ENCODE measurements around the gene SLF1.
A peak's percentile ranks its signal among the peaks of the same experiment; 100 is the strongest.

The SLF1 gene

GRCh38 chr5:94675965-94676618, 57.6 kb downstream of the SLF1 start:
- ATAC-seq (ENCODE audit: low read depth) (no peak), DNase-seq (ENCODE audit: low spot score in 2 of 2) (no peak)
- no peaks in the 10 kb centered on the region for H3K9me3 Mint-ChIP-seq
- no peak overlapping the region for H3K27ac Mint-ChIP-seq
- H3K4me1 Mint-ChIP-seq, result peaks cover 2% of the 10 kb centered on the region
- H3K36me3 Mint-ChIP-seq, result peaks cover 9% of the 10 kb centered on the region
- no peak overlapping the region for H3K4me3 Mint-ChIP-seq
- H3K27me3 Mint-ChIP-seq, result no peaks in the 10 kb centered on the region

GRCh38 chr5:94682814-94683520, 64.5 kb downstream of the SLF1 start:
- DNase-seq (ENCODE audit: low spot score in 2 of 2) (no peak), ATAC-seq (ENCODE audit: low read depth) (no peak)
- H3K27ac Mint-ChIP-seq, result no peak overlapping the region
- no peaks in the 10 kb centered on the region for H3K9me3 Mint-ChIP-seq
- H3K36me3 Mint-ChIP-seq, result peaks cover 8% of the 10 kb centered on the region
- no peaks in the 10 kb centered on the region for H3K27me3 Mint-ChIP-seq
- H3K4me1 Mint-ChIP-seq, result no peaks in the 10 kb centered on the region
- no peak overlapping the region for H3K4me3 Mint-ChIP-seq

DNA sequence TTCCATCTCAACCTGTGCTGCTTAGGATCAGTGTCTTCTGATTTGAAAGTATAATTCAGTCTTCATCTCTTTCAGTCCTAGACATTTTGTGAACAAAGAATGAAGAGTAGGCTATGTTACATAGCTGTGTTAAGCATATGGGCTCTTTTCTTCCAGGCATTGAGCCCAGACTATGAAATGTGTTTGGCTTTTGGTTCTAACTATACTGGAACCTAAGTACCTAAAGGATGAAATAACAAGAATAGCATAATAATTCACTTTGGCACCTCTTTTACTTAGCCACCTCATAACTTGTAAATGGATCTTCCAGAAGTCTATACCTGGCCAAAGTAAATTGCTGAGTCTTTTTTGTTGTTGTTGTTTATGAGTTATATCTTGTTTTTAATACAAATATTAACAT, 71.4 kb downstream of the SLF1 start:
- Mint-ChIP-seq H3K4me3 (no peak overlapping the region), H3K27ac (no peak overlapping the region)

GRCh38 chr5:94690778-94691177, 72.3 kb downstream of the SLF1 start:
- Mint-ChIP-seq H3K27ac (no peak overlapping the region), H3K4me1 (no peaks in the 10 kb centered on the region), H3K36me3 (peaks cover 15% of the 10 kb centered on the region), H3K27me3 (no peaks in the 10 kb centered on the region), H3K9me3 (no peaks in the 10 kb centered on the region), H3K4me3 (no peak overlapping the region)
- ATAC-seq (ENCODE audit: low read depth), result no peak
- DNase-seq (ENCODE audit: low spot score in 2 of 2), result no peak

More for the DNA sequence above, 71.4 kb downstream of the SLF1 start:
- Mint-ChIP-seq H3K4me1 (no peaks in the 10 kb centered on the region), H3K36me3 (peaks cover 16% of the 10 kb centered on the region), H3K9me3 (no peaks in the 10 kb centered on the region), H3K27me3 (no peaks in the 10 kb centered on the region)
- DNase-seq (ENCODE audit: low spot score in 2 of 2), result no peak
- no peak for ATAC-seq (ENCODE audit: low read depth)

DNA sequence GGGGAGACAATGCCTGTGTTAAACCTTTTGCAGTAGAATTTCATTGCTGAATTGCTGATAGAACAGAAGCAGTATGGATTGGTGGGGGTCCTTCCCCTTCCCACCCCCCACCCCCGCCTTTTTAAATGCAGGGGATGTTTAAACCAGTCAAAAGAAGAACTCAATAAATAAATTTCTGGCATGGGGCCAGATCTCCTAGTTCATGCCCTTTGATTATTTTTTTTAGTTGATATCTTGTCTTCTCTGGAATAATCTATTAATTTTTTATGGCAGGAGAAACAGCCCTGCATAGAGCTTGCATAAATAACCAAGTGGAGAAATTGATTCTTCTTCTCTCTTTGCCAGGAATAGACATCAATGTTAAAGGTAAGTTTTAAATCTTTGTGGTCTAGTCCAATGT, 72.8 kb downstream of the SLF1 start:
- no peaks in the 10 kb centered on the region for H3K9me3 Mint-ChIP-seq
- H3K36me3 Mint-ChIP-seq, result peaks cover 13% of the 10 kb centered on the region
- no peaks in the 10 kb centered on the region for H3K27me3 Mint-ChIP-seq
- H3K4me3 Mint-ChIP-seq, result no peak overlapping the region
- DNase-seq (ENCODE audit: low spot score in 2 of 2) (no peak), ATAC-seq (ENCODE audit: low read depth) (no peak)
- no peaks in the 10 kb centered on the region for H3K4me1 Mint-ChIP-seq
- no peak overlapping the region for H3K27ac Mint-ChIP-seq

GRCh38 chr5:94691949-94692348, 73.5 kb downstream of the SLF1 start:
- no peak for DNase-seq (ENCODE audit: low spot score in 2 of 2)
- no peaks in the 10 kb centered on the region for H3K4me1 Mint-ChIP-seq

DNA sequence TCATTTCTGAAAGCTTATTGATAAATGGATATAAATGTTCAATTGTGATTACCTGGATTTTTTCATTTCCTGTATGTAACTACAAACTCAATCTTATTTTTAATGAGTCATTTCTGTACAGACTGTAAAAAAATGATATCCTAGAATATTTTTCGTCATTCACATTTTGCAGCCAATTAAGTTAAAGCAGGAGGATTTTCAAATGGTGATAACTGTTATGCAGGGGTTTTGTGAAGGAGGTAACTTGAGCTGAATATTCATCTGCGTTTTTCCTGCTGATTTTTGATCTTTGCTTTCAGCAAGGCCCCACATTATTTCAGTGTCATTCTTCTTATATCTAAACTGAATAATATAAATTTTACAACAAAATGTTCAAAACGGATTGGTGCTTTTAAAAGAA, 74.1 kb downstream of the SLF1 start:
- ATAC-seq (ENCODE audit: low read depth), result no peak
- DNase-seq (ENCODE audit: low spot score in 2 of 2), result no peak
- H3K36me3 Mint-ChIP-seq, result peaks cover 11% of the 10 kb centered on the region
- H3K27me3 Mint-ChIP-seq, result no peaks in the 10 kb centered on the region
- no peaks in the 10 kb centered on the region for H3K9me3 Mint-ChIP-seq
- no peaks in the 10 kb centered on the region for H3K4me1 Mint-ChIP-seq
- no peak overlapping the region for H3K4me3 Mint-ChIP-seq
- no peak overlapping the region for H3K27ac Mint-ChIP-seq

More at GRCh38 chr5:94691949-94692348, 73.5 kb downstream of the SLF1 start:
- no peak for ATAC-seq (ENCODE audit: low read depth)
- Mint-ChIP-seq H3K27me3 (no peaks in the 10 kb centered on the region), H3K27ac (no peak overlapping the region), H3K4me3 (no peak overlapping the region), H3K9me3 (no peaks in the 10 kb centered on the region), H3K36me3 (peaks cover 13% of the 10 kb centered on the region)

DNA sequence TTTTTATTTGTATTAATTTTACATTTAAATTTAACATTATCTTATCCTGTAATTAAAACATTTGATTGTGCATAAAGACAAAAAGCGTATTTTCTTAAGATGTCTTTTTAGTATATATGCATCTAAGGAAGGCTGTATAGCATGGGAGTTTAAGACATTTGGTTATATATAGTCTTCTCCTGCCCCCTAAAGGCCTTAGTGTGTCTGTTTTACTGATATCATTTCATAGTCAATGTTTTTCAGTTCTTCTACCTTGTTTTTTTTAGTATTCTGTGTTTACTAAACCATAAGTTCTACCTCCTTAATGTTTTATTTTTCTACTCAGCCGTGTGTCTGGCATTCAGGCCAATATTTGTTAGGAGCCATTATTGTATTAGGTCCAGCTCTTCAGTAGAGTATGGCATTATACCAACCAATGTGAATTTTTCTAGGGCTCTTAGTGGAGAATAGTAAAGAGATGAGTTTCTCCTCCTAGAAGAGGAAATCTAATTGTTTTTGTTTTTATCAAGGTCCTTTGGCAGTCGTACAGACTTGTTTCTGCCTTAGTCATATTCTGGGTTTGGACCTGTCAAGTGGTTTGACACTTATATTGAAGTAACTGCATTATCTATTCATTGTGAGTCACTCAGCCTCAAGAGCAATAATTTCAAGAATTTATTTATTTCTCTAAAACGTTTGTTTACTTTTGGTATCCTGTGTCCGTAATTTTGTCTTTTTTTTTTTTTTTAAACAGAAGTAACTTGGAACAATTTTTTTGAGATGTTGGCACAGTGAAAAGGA, 74.8 kb downstream of the SLF1 start:
- H3K9me3 Mint-ChIP-seq, result no peaks in the 10 kb centered on the region
- no peak overlapping the region for H3K27ac Mint-ChIP-seq
- no peak overlapping the region for H3K4me3 Mint-ChIP-seq
- no peaks in the 10 kb centered on the region for H3K27me3 Mint-ChIP-seq
- ATAC-seq (ENCODE audit: low read depth), result peak; percentile 51
- peak in 1 of 2 donors; percentile 4 for DNase-seq (ENCODE audit: low spot score in 2 of 2)
- H3K4me1 Mint-ChIP-seq, result no peaks in the 10 kb centered on the region
- peaks cover 11% of the 10 kb centered on the region for H3K36me3 Mint-ChIP-seq

DNA sequence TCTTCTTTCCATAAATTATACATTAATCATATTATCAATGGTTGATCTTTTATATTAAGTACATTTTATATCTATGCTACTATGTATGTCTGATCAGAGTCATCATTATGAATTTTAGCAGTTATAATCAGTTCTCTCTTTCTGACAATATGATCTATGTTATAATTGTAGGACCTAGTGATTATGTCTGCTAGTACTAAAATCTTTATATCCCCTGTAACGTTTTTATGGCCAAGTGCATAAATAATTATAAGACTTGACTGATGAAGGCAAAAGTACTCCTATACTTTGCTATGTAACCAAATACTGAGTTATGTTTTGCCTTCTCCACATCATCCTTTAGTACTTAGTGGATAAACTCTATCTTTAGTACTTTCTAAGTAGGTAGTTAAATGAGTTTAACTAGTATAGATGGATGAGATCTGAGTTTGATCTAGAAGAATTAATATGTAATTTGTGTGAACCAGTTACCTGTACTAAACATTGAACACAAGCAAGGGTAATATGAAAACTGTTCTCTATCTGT, 75.4 kb downstream of the SLF1 start:
- Mint-ChIP-seq H3K4me1 (no peaks in the 10 kb centered on the region), H3K4me3 (no peak overlapping the region), H3K36me3 (peaks cover 11% of the 10 kb centered on the region), H3K27ac (no peak overlapping the region), H3K9me3 (no peaks in the 10 kb centered on the region), H3K27me3 (no peaks in the 10 kb centered on the region)
- no peak for ATAC-seq (ENCODE audit: low read depth)
- DNase-seq (ENCODE audit: low spot score in 2 of 2), result no peak

- ATAC-seq (ENCODE audit: low read depth) (no peak), DNase-seq (ENCODE audit: low spot score in 2 of 2) (no peak)
- H3K4me1 Mint-ChIP-seq, result no peaks in the 10 kb centered on the region
- H3K9me3 Mint-ChIP-seq, result no peaks in the 10 kb centered on the region
- H3K27me3 Mint-ChIP-seq, result no peaks in the 10 kb centered on the region
- peaks cover 10% of the 10 kb centered on the region for H3K36me3 Mint-ChIP-seq
- H3K4me3 Mint-ChIP-seq, result no peak overlapping the region
- no peak overlapping the region for H3K27ac Mint-ChIP-seq
Observed at GRCh38 chr5:94694671-94695070, 76.2 kb downstream of the SLF1 start.

DNA sequence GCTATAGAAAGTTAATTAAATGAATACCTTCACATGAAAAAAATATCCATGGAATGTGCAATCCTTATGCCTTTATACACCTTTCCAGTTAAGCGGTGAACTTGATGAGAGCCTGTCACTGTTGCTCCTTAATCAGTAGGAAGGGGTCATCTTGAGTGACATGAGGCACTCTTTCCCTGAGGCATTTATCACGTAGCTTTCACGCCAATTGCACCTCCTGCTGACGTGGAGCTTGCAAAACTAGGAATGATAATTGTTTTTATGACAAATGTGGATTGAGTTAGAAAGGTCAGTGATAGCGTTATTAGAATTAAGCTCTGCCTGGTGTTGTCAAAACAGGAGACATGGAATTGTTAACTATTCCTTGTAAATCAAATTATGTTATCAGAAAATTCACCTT, 79.7 kb downstream of the SLF1 start:
- no peak for ATAC-seq (ENCODE audit: low read depth)
- DNase-seq (ENCODE audit: low spot score in 2 of 2), result no peak
- Mint-ChIP-seq H3K36me3 (no peaks in the 10 kb centered on the region), H3K4me1 (peaks cover 5% of the 10 kb centered on the region), H3K27ac (no peak overlapping the region), H3K9me3 (no peaks in the 10 kb centered on the region), H3K27me3 (no peaks in the 10 kb centered on the region), H3K4me3 (no peak overlapping the region)

DNA sequence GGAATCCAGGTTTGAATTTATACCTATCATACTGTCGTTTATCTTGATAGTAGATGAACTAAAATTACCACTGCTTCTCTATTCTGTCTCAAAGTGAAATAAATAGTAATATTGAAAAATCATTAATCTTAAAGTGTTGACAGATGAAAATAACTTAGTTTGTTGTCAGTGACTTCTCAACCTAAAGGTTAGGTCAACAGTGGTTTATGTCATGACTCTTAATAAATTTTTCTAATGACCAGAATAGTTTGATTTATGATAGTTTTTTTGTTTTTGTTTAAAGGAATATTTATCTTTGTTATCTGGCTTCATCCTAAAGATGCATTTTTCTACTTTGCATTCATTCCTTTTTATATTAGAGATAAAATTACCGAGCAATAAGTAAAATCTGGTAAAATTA, 81.1 kb downstream of the SLF1 start:
- Mint-ChIP-seq H3K27ac (no peak overlapping the region), H3K4me3 (no peak overlapping the region)

GRCh38 chr5:94700592-94700991, 82.1 kb downstream of the SLF1 start:
- ATAC-seq (ENCODE audit: low read depth), result no peak

More for the DNA sequence above, 81.1 kb downstream of the SLF1 start:
- H3K4me1 Mint-ChIP-seq, result peaks cover 5% of the 10 kb centered on the region
- ATAC-seq (ENCODE audit: low read depth) (no peak), DNase-seq (ENCODE audit: low spot score in 2 of 2) (no peak)
- no peaks in the 10 kb centered on the region for H3K36me3 Mint-ChIP-seq
- no peaks in the 10 kb centered on the region for H3K9me3 Mint-ChIP-seq
- H3K27me3 Mint-ChIP-seq, result no peaks in the 10 kb centered on the region

GRCh38 chr5:94702729-94703128, 84.3 kb downstream of the SLF1 start:
- Mint-ChIP-seq H3K4me1 (peaks cover 5% of the 10 kb centered on the region), H3K27me3 (no peaks in the 10 kb centered on the region), H3K9me3 (no peaks in the 10 kb centered on the region), H3K4me3 (no peak overlapping the region), H3K27ac (peak overlapping the region; percentile 72), H3K36me3 (peaks cover 1% of the 10 kb centered on the region)
- DNase-seq (ENCODE audit: low spot score in 2 of 2) (no peak), ATAC-seq (ENCODE audit: low read depth) (peak; percentile 41)

More at GRCh38 chr5:94700592-94700991, 82.1 kb downstream of the SLF1 start:
- Mint-ChIP-seq H3K9me3 (no peaks in the 10 kb centered on the region), H3K4me3 (no peak overlapping the region), H3K27me3 (no peaks in the 10 kb centered on the region), H3K27ac (no peak overlapping the region), H3K4me1 (peaks cover 5% of the 10 kb centered on the region), H3K36me3 (no peaks in the 10 kb centered on the region)
- DNase-seq (ENCODE audit: low spot score in 2 of 2), result no peak

Measured in memory B cell (primary cell).